Thyroid gland (tissue), 4 donors: ENCODE data around the gene EFNA5. TPM values are rescaled to one million over a fixed set of nuclear protein-coding genes. Genes with fewer than 3 reads are reported as not detected.
A peak's percentile ranks its signal among the peaks of the same experiment; 100 is the strongest.

Source experiments
- DNase-seq, 2 donors: peaks; one replicate each; pipeline ENCODE4 v3.0.0-alpha.2; 2019
- H3K27ac ChIP-seq, 3 donors: fragments of 200-600 bp; sonication (generic); 1 replicate in 2 of 3; 2 replicates in 1 of 3; pipeline ENCODE4 v1.5.1; 2016 to 2019; ENCODE audit warnings: mild to moderate bottlenecking in 1 of 3, moderate library complexity in 1 of 3
- H3K27me3 ChIP-seq: fragments of 200-600 bp; sonication (generic); one replicate; pipeline ENCODE4 v1.5.1; 2019
- H3K36me3 ChIP-seq, 2 donors: fragments of 200-600 bp; sonication (generic); one replicate each; pipeline ENCODE4 v1.5.1; 2016 to 2019
- H3K4me1 ChIP-seq, 2 donors: fragments of 200-600 bp; sonication (generic); one replicate each; pipeline ENCODE4 v1.5.1; 2017 to 2019
- H3K4me3 ChIP-seq, 3 donors: fragments of 200-600 bp; sonication (generic); replicated peaks in 1 of 3; 1 replicate in 2 of 3; 2 replicates in 1 of 3; pipeline ENCODE4 v1.5.1; 2016; ENCODE audit warnings: mild to moderate bottlenecking in 1 of 3
- H3K9me3 ChIP-seq: fragments of 200-600 bp; sonication (generic); one replicate; pipeline ENCODE4 v1.5.1; 2017
- POLR2A ChIP-seq, 2 donors: fragments of 450-650 bp; IDR thresholded peaks; one replicate each; pipeline ENCODE4 v1.6.1; 2017; ENCODE audit warnings: antibody characterized with exemption in 2 of 2, mild to moderate bottlenecking in 2 of 2, moderate library complexity in 1 of 2
- WGBS, 2 donors: methylation state at CpG; one replicate each; pipeline ENCODE4 v1.1.5; 2017; 5-methylcytosine and 5-hydroxymethylcytosine counted together
- intact Hi-C: fragments of 100-400 bp; cut with DNase I; formaldehyde crosslinking; loops from one replicate; pipeline ENCODE4 v1.15.1; 2023
- total RNA-seq, 4 donors: library from RNA; depleted of rRNA; stranded (reverse); fragments of >200 nt; gene quantifications; one replicate each; pipeline ENCODE4 v1.2.3, GENCODE V29; 2016
- TF ChIP-seq, protein P1 (sequence below), 6 experiments: fragments of 200-600 bp in 3 of 6; fragments of 450-650 bp in 3 of 6; sonication (generic) in 3 of 6; IDR thresholded peaks; one replicate each; pipeline ENCODE4 v1.5.1; 2016 to 2019; ENCODE audit warnings: antibody characterized with exemption in 6 of 6, mild to moderate bottlenecking in 2 of 6, inconsistent platforms in 1 of 6, moderate library complexity in 1 of 6

The EFNA5 gene
- total RNA-seq, 4 donors from 2014 or later: 5.7 to 17.2 (median 6.4) TPM

GRCh38 chr5:107673368-107674136, 2.8 kb upstream of the EFNA5 start:
- 1 to 2% methylated on average over 19 to 25 of the region's 32 CpGs for WGBS, 2 donors
- Histone ChIP-seq H3K4me3 (peak overlapping the region in 2 of 3 donors; percentile 46 to 65), H3K27me3 (no peaks in the 10 kb centered on the region), H3K4me1 (peaks cover 8 to 25% of the 10 kb centered on the region in 2 donors), H3K9me3 (no peaks in the 10 kb centered on the region), H3K36me3 (no peaks in the 10 kb centered on the region), H3K27ac (peak overlapping the region in 2 of 3 donors; percentile 18 to 47)
- intact Hi-C loops: no loop called here
- peak; percentile 88 to 93 for DNase-seq
- TF ChIP-seq POLR2A (IDR thresholded peaks at IDR 0.05): no peak
- TF ChIP-seq, protein P1, sequence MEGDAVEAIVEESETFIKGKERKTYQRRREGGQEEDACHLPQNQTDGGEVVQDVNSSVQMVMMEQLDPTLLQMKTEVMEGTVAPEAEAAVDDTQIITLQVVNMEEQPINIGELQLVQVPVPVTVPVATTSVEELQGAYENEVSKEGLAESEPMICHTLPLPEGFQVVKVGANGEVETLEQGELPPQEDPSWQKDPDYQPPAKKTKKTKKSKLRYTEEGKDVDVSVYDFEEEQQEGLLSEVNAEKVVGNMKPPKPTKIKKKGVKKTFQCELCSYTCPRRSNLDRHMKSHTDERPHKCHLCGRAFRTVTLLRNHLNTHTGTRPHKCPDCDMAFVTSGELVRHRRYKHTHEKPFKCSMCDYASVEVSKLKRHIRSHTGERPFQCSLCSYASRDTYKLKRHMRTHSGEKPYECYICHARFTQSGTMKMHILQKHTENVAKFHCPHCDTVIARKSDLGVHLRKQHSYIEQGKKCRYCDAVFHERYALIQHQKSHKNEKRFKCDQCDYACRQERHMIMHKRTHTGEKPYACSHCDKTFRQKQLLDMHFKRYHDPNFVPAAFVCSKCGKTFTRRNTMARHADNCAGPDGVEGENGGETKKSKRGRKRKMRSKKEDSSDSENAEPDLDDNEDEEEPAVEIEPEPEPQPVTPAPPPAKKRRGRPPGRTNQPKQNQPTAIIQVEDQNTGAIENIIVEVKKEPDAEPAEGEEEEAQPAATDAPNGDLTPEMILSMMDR (IDR thresholded peaks at IDR 0.05): peak; percentile 80 to 94 (median 86)

DNA sequence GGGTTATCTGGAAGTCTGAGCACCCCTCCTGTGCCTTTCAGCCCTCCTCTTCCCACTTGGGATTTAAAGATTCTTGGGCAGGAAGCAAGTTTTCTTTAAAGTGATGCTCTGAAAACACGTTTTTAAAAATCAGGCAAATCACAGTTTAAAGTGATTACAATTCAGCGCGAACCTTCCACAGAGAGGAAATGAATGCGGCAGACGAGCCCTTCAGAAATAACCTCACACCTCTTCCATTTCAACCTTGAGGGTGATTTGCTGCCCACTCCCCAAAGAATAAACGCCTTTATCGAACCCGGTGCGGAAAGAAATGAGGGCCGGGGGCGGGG, 2.3 kb upstream of the EFNA5 start:
- DNase-seq: no peak
- no peak for TF ChIP-seq POLR2A (IDR thresholded peaks at IDR 0.05)
- TF ChIP-seq, protein P1 (IDR thresholded peaks at IDR 0.05): no peak
- H3K9me3 ChIP-seq: no peaks in the 10 kb centered on the region
- WGBS, 2 donors: 0 to 1% methylated on average over 10 of the region's 11 CpGs
- peak overlapping the region; percentile 46 to 65 (median 59) for H3K4me3 ChIP-seq
- H3K4me1 ChIP-seq: peaks cover 8 to 25% of the 10 kb centered on the region in 2 donors
- peak overlapping the region in 2 of 3 donors; percentile 18 to 47 for H3K27ac ChIP-seq
- no peaks in the 10 kb centered on the region for H3K36me3 ChIP-seq
- H3K27me3 ChIP-seq: no peaks in the 10 kb centered on the region
- intact Hi-C loops: no loop called here

DNA sequence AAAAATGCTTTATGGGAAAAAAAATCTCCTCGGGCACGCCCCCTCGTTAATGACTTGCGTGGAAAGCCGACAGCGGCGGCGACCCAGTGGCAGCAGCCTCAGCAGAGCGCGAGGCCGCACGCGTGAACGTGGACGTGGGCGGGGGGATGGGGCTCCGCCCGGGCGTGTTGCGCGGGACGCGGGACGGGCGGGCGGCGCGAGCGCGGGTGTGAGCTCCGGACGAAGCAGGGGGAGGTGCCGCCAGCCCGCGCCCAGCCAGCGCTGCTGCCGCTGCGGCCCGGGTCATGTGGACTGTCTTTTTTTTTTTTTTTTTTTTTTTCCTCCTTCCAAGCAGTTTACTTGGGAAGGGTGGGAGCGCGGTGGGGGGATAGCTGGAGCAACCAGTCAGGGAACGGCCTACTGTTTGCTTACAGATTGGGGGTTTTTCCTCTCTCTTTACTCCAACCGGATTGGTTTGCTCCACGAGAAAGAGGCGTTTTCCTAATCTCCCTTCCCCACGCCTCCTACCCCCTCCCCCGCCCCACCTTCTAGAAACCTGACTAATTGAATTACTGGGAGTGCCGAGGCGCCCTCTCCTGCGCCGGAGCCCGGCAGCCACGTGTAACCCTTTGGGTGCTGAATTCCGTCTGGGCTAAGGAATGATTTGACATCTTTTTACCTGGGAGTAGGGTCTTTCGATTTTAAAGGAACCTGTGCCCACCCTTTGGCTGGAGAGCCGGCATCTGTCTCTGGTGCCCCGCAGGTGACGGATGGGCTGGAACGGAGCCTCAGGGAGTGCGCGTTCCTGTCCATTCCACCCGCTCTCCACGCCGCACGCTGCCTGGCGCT, 1.7 kb upstream of the EFNA5 start:
- Histone ChIP-seq H3K27ac (peak overlapping the region in 1 of 3 donors; percentile 47), H3K4me1 (peaks cover 8 to 25% of the 10 kb centered on the region in 2 donors), H3K9me3 (no peaks in the 10 kb centered on the region), H3K27me3 (no peaks in the 10 kb centered on the region), H3K36me3 (no peaks in the 10 kb centered on the region), H3K4me3 (peak overlapping the region; percentile 46 to 79 (median 59))
- intact Hi-C loops: no loop called here
- TF ChIP-seq, protein P1 (IDR thresholded peaks at IDR 0.05): no peak
- TF ChIP-seq POLR2A (IDR thresholded peaks at IDR 0.05): peak in 1 of 2 donors; percentile 10
- WGBS, 2 donors: 1% methylated on average over 46 to 66 of the region's 66 CpGs
- peak; percentile 84 to 88 for DNase-seq

DNA sequence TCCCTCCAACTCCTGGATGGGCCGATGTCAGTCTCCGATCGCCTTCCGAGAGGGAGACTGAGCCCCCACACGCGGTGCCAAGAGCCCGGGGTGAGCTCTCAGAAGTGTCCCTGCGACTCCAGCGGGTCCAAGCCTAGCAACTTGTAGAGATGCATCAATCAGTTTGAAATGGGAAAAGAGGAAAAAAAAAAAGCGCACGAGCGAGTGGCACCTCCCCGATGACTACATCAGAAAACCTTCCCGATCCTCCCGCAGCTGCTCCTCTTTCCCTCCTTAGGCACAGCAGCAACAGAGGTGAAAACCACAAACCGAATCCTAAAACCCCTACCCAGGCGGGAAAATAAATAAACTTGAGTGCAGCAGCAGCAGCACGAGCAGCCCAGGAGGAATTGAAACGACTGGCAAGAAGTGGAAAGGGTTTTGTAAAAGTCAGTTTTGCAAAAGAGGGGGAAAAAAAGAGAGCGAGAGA, 1.0 kb upstream of the EFNA5 start:
- DNase-seq: no peak
- no peaks in the 10 kb centered on the region for H3K27me3 ChIP-seq
- H3K9me3 ChIP-seq: no peaks in the 10 kb centered on the region
- H3K4me1 ChIP-seq: peaks cover 8 to 25% of the 10 kb centered on the region in 2 donors
- H3K27ac ChIP-seq: peak overlapping the region in 1 of 3 donors; percentile 5
- no peaks in the 10 kb centered on the region for H3K36me3 ChIP-seq
- no peak for TF ChIP-seq POLR2A (IDR thresholded peaks at IDR 0.05)
- TF ChIP-seq, protein P1 (IDR thresholded peaks at IDR 0.05): no peak
- WGBS, 2 donors: 0% methylated on average over 16 to 20 of the region's 20 CpGs
- intact Hi-C loops: no loop called here
- H3K4me3 ChIP-seq: peak overlapping the region; percentile 9 to 79 (median 46)
